Hematopoietic multipotent progenitor cell treated with erythropoietin and hydrocortisone succinate and interleukin-3 and kit ligand, for 6 days (in vitro differentiated cells): ENCODE results near the gene FXYD3.
A peak's percentile ranks its signal among the peaks of the same experiment; 100 is the strongest.
"Not testable (repeated sequence)": the region's sequence is repeated elsewhere in the genome, so short reads cannot be mapped to it uniquely, and the experiment has no call there.

ENCODE experiments used
- DNase-seq: peaks from one replicate; pipeline ENCODE4 v3.0.0-alpha.2; 2015

FXYD3 gene

DNA sequence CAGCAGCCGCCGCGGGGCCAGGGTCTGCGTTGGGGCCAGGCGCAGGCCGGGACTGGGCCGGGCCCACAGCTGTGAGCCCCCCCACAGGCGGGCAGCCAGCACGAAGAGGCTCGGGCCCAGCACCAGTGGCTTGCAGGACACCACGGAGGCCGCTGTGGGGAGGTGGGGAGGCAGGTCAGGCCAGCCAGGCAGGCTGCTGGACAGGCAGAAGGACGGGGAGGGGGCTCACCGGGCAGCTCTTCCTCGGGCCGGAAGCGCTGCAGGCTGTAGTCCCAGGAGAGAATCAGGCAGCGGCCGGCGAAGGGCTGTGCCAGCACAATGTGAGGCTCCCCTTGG lies 11.0 kb downstream of the FXYD3 start:
- DNase-seq: no peak

DNA sequence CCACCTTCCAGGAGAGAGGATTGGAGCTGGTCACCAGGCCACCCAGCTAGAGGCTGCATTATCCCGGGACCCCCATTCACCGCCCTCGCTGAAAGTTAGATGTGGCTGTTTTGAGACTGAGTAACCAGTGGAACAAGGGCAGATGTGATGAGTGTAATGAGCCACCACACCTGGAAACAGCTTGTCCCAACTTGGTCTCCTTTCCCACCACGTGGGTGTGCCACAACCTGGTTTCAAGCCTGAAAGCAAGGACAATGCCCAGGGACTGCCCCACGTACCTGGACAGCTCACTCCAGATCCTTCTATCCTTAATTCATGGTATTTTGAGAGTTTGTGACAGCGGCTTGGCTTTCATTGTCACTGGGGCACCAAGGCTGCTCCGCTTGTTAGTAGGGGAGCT lies 12.2 kb downstream of the FXYD3 start:
- DNase-seq: no peak

DNA sequence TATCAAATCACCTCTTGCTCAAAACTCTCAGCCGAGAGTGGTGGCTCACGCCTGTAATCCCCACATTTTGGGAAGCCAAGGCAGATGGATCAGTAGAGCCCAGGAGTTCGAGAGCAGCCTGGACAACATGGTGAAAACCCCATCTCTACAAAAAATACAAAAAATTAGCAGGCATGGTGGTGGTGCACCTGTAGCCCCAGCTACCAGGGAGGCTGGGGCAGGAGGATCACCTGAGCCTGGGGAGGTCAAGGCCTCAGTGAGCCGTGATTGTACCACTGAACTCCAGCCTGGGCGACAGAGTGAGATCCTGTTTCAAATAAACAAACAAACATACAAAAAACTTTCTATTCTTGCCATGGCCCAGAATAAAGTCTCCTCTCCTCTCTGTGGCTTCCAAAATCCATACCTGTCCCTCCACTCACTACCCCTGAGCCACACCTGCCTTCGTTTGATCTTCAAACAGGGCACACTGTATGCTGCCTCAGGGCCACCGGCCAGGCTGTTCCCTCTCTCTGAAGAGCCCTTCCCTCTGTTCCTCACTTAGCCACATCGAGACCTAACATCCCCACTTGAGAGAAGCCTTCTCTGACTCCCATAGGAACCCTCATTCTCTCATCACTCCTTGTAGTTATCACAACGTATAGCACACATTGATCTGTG lies 12.9 kb downstream of the FXYD3 start:
- no peak for DNase-seq

DNA sequence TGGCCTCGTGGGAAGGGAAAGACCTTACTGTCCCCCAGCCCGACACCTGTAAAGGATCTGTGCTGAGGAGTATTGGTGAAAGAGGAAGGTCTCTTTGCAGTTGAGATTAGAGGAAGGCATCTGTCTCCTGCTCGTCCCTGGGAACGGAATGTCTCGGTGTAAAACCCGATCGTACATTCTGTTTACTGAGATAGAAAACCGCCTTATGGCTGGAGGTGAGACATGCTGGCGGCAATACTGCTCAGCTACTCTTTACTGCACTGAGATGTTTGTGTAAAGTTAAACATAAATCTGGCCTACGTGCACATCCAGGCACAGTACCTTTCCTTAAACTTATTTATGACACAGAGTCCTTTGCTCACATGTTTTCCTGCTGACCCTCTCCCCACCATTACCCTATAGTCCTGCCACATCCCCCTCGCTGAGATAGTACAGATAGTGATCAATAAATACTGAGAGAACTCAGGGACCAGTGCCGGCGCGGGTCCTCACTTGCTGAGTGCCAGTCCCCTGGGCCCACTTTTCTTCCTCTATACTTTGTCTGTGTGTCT lies 14.2 kb downstream of the FXYD3 start:
- not testable (repeated sequence) for DNase-seq

DNA sequence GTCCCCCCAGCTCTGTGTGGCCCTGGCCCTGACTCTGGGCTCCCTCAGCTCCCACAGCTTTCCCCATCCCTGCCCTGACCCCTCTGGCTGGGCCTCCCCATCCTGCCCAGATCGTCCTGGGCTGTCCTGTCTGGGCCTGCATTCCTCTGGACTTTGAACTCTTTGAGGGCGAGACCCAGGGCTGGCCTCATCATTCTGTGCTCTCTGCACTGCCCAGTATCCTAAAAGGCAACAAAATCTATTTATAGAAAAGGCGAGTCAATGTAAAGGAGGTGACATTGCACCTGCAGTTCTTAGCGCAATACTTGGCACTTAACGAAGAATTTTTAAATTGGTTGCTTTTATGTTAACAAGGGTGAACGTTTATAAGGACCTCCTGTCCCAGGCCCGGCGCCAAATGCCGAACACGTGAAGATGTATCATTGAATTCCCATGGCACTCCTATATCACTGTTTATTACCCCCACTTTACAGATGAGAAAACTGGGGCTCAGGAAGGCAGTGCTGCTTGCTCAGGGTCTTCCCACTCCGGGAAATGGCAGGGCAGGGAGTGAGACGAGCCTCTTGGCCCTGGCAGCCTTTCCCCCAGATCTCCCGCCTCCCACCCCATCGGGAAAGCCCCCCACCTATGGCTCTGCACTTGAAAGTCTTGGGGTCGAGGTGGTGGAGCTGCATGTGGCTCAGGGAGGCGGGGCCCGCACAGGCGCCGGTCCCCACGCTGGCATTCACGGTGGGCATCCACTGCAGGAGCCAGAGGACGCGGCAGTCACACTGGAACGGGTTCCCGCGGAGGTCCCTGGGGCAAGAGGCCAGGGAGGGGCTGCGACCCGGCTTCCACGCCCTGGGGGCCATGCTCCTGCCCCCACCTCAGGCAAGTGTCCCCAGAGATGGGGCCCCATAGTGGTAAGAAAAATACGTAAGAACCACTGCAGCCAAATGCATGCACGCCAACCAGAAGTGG lies 15.4 kb downstream of the FXYD3 start:
- no peak for DNase-seq

DNA sequence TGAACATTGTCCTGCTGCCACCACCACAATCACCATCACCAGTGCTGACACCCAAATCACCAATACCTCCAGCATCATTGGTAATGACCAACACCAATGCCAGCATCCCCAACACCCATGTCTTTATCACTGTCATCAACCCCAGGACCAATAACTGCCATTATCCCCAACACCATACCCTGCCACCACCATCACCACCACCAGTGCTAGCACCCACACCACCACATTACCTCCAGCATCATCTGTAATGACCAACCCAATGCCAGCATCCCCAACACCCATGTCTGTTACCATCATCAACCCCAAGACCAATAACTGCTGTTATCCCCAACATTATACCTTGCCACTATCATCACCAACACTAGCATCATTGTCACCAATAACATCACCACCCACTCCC lies 16.6 kb downstream of the FXYD3 start:
- DNase-seq: no peak

DNA sequence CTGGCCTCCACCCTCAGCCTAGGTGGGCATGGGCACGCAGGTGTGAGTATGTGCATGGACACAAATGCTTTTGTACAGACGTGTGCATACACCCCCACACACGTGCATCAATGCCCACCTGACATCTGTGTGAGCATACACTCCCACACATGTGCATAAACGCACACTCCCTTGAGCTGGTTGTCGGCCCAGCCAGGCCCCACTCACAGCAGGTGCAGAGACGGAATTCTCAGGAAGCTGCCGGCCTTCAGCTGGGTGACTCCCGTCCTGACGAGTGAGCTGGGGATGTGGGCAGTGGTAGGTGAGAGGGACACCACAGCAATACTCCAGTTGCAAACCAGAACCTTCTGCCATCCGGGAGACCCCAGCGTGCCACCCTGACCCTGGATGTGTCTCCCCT lies 18.2 kb downstream of the FXYD3 start:
- DNase-seq: no peak

DNA sequence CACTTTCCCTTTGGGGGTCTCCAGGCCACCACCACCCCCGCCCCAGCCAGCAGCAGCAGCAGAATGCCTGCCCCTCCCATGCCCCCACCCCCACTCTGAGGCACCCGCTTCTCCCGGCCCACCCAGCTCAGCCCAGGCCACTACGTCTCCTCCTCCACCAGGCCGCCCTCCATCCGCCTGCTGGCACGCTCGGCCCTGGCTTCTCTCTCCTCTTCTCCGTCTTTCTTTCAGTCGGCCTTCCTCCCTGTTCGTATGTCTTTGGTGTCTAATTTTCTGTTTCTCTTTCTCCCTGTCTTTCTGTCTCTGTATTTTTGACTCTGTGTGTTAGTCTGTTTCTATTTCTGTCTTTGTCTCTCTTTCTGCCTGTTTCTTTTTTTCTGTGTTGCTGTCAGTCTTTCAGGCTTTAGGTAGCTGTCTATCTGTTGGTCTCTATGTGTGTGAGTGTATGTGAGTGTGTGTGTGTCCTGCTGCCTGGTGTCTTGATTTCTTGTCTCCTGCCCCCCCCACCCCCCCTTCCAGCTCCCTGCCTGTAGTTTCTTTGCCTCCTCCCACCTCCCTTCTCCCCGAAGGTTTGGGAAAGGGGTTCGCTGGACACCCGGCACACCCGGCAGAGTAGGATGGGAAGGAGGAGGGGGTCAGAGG lies 19.1 kb downstream of the FXYD3 start, which contains the start of gene LGI4:
LGI4 (minus strand) TSS at position 459 of the 642 bp plus-strand sequence; CDS start at position 80, 379 bp downstream.
- no peak for DNase-seq

DNA sequence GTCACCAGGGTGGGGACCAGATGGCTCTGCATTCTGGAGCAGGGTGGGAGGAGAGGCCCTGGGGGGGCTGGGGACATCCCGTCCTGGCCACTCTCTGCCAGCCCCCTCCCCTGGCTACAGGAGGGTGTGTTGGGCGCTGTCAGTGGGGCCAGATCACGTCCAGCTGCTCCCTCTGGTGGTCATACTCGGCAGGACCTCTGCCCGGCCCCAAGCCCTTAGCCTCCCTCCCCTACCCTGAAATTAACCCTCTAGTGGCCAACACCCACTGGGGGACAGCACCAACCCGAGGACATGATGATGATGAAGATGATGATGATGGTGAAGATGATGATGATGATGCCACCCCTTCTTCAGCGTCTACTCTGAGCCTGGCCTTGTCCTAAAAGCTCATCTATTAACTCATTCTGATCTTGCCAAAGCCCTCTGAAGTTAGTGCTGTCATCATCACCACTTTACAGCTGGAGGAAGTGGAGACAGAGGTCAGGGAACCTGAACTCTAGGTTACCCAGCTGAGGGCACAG lies 19.8 kb downstream of the FXYD3 start:
- peak; percentile 83 for DNase-seq

DNA sequence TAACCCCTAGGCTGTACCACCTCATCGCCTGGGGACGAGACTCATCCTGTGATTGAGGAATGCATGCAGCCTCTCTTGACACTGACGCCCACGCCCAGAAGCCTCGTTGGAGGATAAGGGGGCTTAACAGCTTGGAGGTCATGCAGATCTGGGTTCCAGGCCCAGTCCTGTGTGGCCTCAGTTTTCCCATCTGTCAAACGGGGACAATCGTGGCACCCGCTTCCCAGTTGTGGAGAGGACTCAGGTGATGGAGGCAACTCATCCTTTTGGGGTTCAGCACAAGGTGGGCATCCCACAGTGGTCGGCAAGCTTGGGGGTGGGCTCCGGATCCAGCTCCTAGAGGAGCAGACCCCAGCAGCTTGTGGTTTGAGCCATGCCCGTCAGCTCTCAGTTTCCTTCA lies 20.6 kb downstream of the FXYD3 start:
- DNase-seq: no peak

DNA sequence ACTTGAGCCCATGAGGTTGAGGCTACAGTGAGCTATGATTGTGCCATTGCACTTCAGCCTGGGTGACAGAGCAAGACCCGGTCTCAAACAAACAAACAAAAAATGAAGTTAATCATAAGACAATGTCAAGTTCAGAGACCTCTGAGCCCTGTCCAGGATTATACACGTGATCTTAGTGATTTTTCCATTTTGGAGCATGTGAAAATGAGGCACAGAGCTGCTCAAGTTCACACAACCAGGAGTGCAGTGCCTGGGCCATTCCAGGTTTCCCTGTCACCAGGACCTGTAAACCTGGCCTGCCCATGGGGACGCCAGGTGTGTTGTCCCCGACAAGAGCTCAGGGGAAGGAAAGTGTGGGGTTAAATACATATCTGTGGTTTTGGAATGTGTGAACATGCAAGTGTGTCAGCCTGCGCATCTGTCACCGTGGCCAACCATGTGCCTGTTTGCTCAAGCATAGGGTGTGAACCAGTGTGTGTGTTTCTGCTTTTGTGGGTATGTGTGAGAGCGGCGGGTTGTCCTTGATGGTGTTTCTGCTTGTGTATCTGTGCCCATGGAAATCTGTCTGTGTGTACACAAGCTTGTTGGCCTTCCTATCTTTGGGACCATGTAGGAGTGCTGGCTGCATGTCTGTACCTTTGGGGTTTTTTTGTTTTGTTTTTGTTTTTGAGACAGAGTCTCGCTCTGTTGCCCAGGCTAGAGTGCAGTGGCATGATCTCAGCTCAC lies 21.5 kb downstream of the FXYD3 start:
- no peak for DNase-seq

DNA sequence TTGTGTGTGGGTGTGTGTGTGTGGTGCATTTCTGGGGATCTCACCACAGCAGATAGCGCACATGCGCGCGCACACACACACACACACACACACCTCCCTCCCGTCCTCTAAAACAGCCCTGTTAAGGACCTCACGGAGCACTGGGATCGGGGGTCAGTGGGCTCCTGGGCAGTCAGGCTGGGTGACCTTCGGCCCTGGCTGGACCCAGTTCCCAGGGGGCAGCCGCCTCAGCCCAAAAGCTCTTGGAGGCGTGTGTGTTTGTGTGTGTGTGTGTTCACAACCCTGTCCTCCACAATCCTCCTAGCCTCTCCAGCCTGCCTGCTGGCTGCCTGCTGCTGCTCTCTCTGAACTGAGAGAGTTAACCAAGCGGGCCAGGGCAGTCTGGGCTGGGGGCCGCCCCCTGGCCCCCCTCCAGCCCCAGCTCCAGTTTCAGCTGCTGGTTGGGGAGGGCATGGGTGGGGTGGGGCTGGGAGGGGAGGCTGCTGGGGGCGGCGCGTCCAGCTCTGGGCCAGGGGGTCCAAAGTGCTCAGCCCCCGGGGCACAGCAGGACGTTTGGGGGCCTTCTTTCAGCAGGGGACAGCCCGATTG lies 22.8 kb downstream of the FXYD3 start, which contains the start of gene FXYD1:
FXYD1 (plus strand) TSS at position 520 of the 588 bp plus-strand sequence. CDS start 1,256 bp downstream, outside the sequence.
- no peak for DNase-seq

DNA sequence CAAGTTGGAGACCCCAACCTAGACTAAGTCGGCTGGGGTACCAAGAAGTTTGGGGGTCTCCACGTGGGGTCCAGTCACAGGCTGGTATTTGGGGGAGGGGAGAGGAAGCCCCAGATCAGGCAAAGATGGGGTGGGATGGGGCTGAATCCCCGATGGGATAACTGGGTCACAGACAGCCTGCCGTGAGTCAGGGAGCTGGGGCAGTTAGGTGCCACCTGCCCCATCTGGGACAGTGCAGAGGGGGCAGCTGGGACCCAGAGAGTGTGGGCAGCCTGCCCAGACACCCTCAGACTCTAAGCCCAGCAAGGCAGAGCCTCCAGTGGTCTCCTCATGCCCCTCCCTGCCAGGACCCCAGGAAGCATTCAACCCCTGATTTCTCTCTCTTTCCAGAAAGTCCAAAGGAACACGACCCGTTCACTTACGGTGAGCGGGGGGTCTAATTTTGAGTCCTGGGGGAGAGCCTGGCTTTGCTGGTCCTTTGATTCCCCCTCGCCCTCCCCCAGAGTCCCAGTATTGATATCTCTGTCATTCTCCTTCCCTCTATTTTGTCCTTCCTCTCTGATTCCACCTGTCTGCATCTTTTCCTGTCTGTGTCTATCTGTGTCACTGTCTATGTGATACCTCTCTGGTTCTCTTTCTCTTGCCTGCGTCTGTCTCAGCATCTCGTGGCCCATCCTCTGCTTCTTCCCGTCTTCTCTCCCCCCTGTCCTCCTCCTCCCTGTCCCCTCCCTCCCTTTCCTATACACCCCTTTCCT lies 24.8 kb downstream of the FXYD3 start:
- no peak for DNase-seq

DNA sequence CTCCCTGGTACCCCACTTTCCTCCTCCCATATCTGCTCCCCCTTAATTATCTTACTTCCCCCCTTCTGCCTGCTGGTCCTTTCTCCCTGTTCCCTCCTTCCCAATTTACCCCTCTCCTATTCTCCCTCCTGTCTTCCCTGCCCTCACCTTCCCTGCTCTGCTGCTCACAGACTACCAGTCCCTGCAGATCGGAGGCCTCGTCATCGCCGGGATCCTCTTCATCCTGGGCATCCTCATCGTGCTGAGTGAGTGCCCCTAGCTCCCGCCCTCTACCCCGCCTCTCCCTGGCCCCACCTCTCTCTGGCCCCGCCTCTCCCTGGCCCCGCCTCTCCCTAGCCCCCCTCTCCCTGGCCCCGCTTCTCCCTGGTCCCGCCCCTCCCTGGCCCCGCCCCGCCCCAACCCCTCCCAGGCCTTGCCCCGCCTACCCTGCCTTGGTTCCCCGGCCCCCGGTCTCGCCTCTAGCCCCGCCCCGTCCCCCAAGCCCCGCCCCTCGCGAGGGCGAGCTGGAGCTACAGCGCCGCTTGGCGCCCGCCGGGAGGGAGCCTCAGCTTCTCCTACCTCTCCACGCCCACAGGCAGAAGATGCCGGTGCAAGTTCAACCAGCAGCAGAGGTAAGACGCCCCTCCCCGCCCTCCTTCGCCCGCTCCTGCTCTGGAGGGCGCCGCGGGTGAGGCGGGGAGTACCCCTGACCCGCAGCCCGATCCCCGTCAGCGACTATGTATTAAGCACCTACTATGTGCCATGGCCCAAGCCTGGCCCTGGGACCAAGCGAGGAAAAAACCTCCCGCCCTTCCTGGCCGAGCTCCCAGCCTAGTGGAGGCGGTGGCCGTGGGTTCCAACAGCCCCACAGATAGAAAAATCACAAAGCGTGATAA lies 25.6 kb downstream of the FXYD3 start:
- peak; percentile 95 for DNase-seq

DNA sequence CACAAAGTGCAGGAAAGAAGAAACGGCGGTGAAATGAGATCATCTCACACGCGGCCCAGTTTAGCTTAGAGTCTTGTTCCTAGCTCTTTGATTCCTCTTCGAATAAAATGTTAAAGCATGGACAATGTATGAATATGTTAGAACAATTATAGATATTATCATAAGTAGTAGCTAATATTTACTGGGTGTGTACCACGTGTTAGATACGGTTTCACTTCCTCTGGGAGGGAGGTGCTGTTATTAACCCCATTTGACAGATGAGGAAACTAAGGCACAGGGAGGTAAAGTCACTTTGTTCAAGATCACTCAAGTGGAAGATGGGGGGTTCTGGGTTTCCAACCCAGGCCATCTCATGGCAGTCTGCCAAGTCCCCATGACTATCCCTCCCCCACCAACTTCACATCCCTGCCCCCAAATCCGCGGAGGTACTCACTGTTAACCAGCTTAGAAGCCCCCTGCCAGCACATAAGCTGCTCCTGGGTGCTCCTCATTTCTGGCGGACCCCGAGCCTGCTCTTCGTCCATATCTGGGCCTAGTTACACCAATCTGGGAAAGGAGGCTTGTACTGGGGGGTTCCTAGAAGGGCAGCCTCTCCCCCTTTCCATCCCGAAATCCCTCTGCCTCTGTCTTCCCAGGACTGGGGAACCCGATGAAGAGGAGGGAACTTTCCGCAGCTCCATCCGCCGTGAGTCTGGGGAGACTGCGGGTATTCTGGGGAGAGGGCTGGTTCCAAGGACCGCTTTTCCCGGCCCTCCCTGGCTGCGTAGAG lies 26.4 kb downstream of the FXYD3 start:
- DNase-seq: peak; percentile 65

DNA sequence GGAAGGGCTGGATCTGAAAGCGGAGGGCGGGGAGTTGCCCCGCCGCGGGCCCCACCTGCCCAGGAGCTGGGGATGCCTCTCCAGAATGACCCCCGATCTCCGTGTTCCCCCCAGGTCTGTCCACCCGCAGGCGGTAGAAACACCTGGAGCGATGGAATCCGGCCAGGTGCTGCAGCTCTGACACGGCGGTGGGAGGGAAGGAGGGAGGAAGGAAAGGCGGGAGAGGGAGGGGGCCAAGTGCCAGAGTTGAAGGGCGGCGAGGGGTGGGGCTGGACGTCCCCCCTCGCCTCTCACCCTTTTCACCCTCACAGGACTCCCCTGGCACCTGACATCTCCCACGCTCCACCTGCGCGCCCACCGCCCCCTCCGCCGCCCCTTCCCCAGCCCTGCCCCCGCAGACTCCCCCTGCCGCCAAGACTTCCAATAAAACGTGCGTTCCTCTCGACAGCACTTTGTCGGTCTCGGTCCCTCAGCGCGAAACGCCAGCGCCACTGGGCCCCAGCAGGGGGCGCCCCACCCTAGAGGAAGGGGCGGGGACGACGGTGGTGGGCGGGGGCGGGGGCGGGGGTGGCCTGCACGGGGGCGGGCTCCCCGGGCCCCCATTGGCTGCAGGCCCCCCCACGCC lies 27.1 kb downstream of the FXYD3 start:
- DNase-seq: peak; percentile 76

DNA sequence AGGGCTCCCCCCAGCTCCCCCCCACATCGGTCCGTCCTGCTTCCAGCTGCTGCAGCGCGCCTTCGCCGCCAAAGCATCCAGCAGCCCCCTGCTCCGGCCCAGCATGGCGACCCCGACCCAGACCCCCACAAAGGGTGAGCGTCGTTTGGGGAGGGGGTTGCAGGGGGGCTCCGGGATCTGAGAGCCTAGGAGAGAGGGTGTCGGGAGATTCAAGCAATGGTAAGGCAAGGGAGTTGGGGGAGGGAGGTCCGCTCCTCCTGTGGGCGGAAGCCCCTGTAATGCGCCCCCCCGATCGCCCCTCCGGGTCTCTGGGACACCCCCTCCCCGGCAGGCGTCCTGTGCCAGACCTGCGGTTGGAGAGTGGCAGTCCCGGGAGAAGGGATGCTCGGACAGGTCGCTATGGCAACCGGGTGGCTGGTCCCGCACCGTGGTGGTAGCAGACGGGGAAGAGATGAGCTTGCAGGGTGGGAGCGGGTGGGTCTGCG lies 27.6 kb downstream of the FXYD3 start, which contains the start of gene FXYD7:
FXYD7 (plus strand) TSS at position 25 of the 485 bp plus-strand sequence; CDS start at position 104, 79 bp downstream.
- DNase-seq: no peak

DNA sequence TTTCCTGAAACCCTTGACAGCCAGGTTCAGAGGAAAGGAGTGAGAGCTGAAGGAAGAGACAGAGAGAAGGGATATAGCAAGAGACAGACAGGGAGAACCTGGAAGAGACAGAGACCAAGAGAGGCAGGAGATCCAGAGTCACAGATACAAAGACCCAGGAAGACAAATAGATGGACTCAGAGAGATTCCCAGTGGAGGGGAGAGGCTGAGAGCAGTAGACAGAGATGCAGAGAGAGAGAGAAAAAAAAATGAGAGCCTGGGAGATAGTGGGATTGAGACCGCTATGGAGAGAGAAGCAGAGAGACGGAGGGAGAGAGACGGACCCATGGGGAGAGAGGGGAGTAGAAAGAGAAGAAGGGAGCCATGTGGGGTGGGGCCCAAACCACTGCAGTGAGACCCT lies 28.2 kb downstream of the FXYD3 start:
- no peak for DNase-seq

DNA sequence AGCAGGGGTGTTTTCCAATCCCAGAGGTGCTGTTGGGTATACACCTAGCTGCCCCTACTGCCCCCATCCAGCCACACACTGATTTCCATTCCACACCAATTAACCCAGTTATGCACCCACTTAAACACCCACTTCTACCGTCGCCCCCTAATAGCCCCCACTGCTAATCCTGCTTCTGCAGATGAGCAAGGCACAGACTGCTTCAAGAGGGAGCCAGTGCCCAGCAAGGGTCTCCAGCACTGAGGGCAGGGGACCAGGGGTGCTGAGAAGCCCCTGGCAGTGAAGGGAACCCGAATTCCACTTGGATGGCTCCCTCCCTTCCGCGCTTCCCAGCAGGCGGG lies 28.6 kb downstream of the FXYD3 start:
- DNase-seq: no peak
